Measurements from ENCODE around the gene ELK3. TPM values are rescaled to one million over a fixed set of nuclear protein-coding genes. Genes with fewer than 3 reads are reported as not detected.

ELK3 gene
- total RNA-seq, 2 donors from 2014 or later = 8.5 to 10.8 TPM

- no peaks in the 10 kb centered on the region for H3K36me3 ChIP-seq
- no peak overlapping the region for H3K27ac ChIP-seq
- TF ChIP-seq CTCF (IDR thresholded peaks at IDR 0.05) = no peak
- intact Hi-C loops (cut with DNase I) = no loop called here
- no peak overlapping the region for H3K9ac ChIP-seq (ENCODE audit: low read depth in 2 of 2, low read length in 2 of 2)
- H3K4me1 ChIP-seq = no peaks in the 10 kb centered on the region
- H3K9me3 ChIP-seq = no peaks in the 10 kb centered on the region
- no peak for DNase-seq
- H3K4me3 ChIP-seq = no peak overlapping the region
- no peaks in the 10 kb centered on the region for H3K27me3 ChIP-seq
Measured at GRCh38 chr12:96176575-96176974, 17.6 kb upstream of the ELK3 start.

- H3K9me3 ChIP-seq = no peaks in the 10 kb centered on the region
- H3K27me3 ChIP-seq = no peaks in the 10 kb centered on the region
- no peak overlapping the region for H3K9ac ChIP-seq (ENCODE audit: low read depth in 2 of 2, low read length in 2 of 2)
- intact Hi-C loops (cut with DNase I) = no loop called here
- no peak overlapping the region for H3K4me3 ChIP-seq
- no peaks in the 10 kb centered on the region for H3K4me1 ChIP-seq
- no peak overlapping the region for H3K27ac ChIP-seq
- H3K36me3 ChIP-seq = no peaks in the 10 kb centered on the region
- no peak for TF ChIP-seq CTCF (IDR thresholded peaks at IDR 0.05)
- DNase-seq = no peak
Measured at GRCh38 chr12:96177013-96177412, 17.2 kb upstream of the ELK3 start.

- Histone ChIP-seq H3K36me3 (no peaks in the 10 kb centered on the region), H3K9ac (ENCODE audit: low read depth in 2 of 2, low read length in 2 of 2) (no peak overlapping the region), H3K27ac (no peak overlapping the region), H3K4me3 (no peak overlapping the region), H3K4me1 (no peaks in the 10 kb centered on the region), H3K27me3 (no peaks in the 10 kb centered on the region), H3K9me3 (no peaks in the 10 kb centered on the region)
- TF ChIP-seq CTCF (IDR thresholded peaks at IDR 0.05) = no peak
- intact Hi-C loops (cut with DNase I) = no loop called here
- no peak for DNase-seq
Measured at GRCh38 chr12:96183734-96184370, 10.3 kb upstream of the ELK3 start.

- intact Hi-C loops (cut with DNase I) = no loop called here
- Histone ChIP-seq H3K27me3 (no peaks in the 10 kb centered on the region), H3K27ac (no peak overlapping the region), H3K9ac (ENCODE audit: low read depth in 2 of 2, low read length in 2 of 2) (no peak overlapping the region), H3K9me3 (no peaks in the 10 kb centered on the region), H3K4me1 (no peaks in the 10 kb centered on the region), H3K36me3 (no peaks in the 10 kb centered on the region), H3K4me3 (no peak overlapping the region)
- no peak for DNase-seq
- TF ChIP-seq CTCF (IDR thresholded peaks at IDR 0.05) = no peak
Measured at GRCh38 chr12:96185914-96186313, 8.3 kb upstream of the ELK3 start.

- TF ChIP-seq CTCF (IDR thresholded peaks at IDR 0.05) = no peak
- Histone ChIP-seq H3K27me3 (no peaks in the 10 kb centered on the region), H3K9me3 (no peaks in the 10 kb centered on the region), H3K9ac (ENCODE audit: low read depth in 2 of 2, low read length in 2 of 2) (no peak overlapping the region), H3K4me1 (no peaks in the 10 kb centered on the region), H3K36me3 (no peaks in the 10 kb centered on the region), H3K4me3 (no peak overlapping the region), H3K27ac (no peak overlapping the region)
- DNase-seq = no peak
- intact Hi-C loops (cut with DNase I) = no loop called here
Measured at GRCh38 chr12:96186607-96187301, 7.4 kb upstream of the ELK3 start.
